ENCODE data around the gene C7orf57.
A peak's percentile ranks its signal among the peaks of the same experiment; 100 is the strongest.

C7orf57 gene

GRCh38 chr7:48004638-48005037 is 30.7 kb upstream of the C7orf57 start:
- FAIRE-seq = peak; percentile 67
- no peak for TF ChIP-seq POLR2AphosphoS5 (IDR thresholded peaks at IDR 0.05; ENCODE audit: low read depth, low read length)
- no peak for TF ChIP-seq POU2F2 (IDR thresholded peaks at IDR 0.05; ENCODE audit: low read depth, low read length)
- no peak for TF ChIP-seq PAX5 (IDR thresholded peaks at IDR 0.05; ENCODE audit: insufficient read depth, low read length, severe bottlenecking)
- TF ChIP-seq SPI1 (IDR thresholded peaks at IDR 0.05; ENCODE audit: low read depth, low read length) = no peak
- no peak for TF ChIP-seq TAF1 (IDR thresholded peaks at IDR 0.05; ENCODE audit: low read depth, low read length)
- no peak for TF ChIP-seq POLR2A (IDR thresholded peaks at IDR 0.05; ENCODE audit: low read depth, low read length)

GRCh38 chr7:48006866-48007265 is 28.5 kb upstream of the C7orf57 start:
- no peak for DNase-seq (ENCODE audit: insufficient read length, low spot score)
- no peak for TF ChIP-seq POLR2AphosphoS5 (IDR thresholded peaks at IDR 0.05; ENCODE audit: low read depth, low read length)
- no peak for TF ChIP-seq POLR2A (IDR thresholded peaks at IDR 0.05; ENCODE audit: low read depth, low read length)
- no peak for TF ChIP-seq TAF1 (IDR thresholded peaks at IDR 0.05; ENCODE audit: low read depth, low read length)
- TF ChIP-seq PAX5 (IDR thresholded peaks at IDR 0.05; ENCODE audit: insufficient read depth, low read length, severe bottlenecking) = no peak
- no peak for TF ChIP-seq POU2F2 (IDR thresholded peaks at IDR 0.05; ENCODE audit: low read depth, low read length)
- TF ChIP-seq SPI1 (IDR thresholded peaks at IDR 0.05; ENCODE audit: low read depth, low read length) = no peak
- no peak for FAIRE-seq

More at GRCh38 chr7:48004638-48005037, 30.7 kb upstream of the C7orf57 start:
- no peak for DNase-seq (ENCODE audit: insufficient read length, low spot score)

- no peak for DNase-seq (ENCODE audit: insufficient read length, low spot score)
- FAIRE-seq = no peak
- no peak for TF ChIP-seq POLR2AphosphoS5 (IDR thresholded peaks at IDR 0.05; ENCODE audit: low read depth, low read length)
- no peak for TF ChIP-seq SPI1 (IDR thresholded peaks at IDR 0.05; ENCODE audit: low read depth, low read length)
- no peak for TF ChIP-seq PAX5 (IDR thresholded peaks at IDR 0.05; ENCODE audit: insufficient read depth, low read length, severe bottlenecking)
- TF ChIP-seq POLR2A (IDR thresholded peaks at IDR 0.05; ENCODE audit: low read depth, low read length) = no peak
- no peak for TF ChIP-seq TAF1 (IDR thresholded peaks at IDR 0.05; ENCODE audit: low read depth, low read length)
- no peak for TF ChIP-seq POU2F2 (IDR thresholded peaks at IDR 0.05; ENCODE audit: low read depth, low read length)
These were observed 26.1 kb upstream of the C7orf57 start for GRCh38 chr7:48009257-48009656.

GRCh38 chr7:48009954-48010353 is 25.4 kb upstream of the C7orf57 start:
- no peak for FAIRE-seq
- DNase-seq (ENCODE audit: insufficient read length, low spot score) = no peak
- TF ChIP-seq POU2F2 (IDR thresholded peaks at IDR 0.05; ENCODE audit: low read depth, low read length) = no peak
- TF ChIP-seq POLR2A (IDR thresholded peaks at IDR 0.05; ENCODE audit: low read depth, low read length) = no peak
- TF ChIP-seq TAF1 (IDR thresholded peaks at IDR 0.05; ENCODE audit: low read depth, low read length) = no peak
- no peak for TF ChIP-seq SPI1 (IDR thresholded peaks at IDR 0.05; ENCODE audit: low read depth, low read length)
- no peak for TF ChIP-seq POLR2AphosphoS5 (IDR thresholded peaks at IDR 0.05; ENCODE audit: low read depth, low read length)
- no peak for TF ChIP-seq PAX5 (IDR thresholded peaks at IDR 0.05; ENCODE audit: insufficient read depth, low read length, severe bottlenecking)

- peak; percentile 59 for FAIRE-seq
- no peak; the same call in 1 of the 2 replicates for TF ChIP-seq SPI1 (IDR thresholded peaks at IDR 0.05; ENCODE audit: low read depth, low read length)
- TF ChIP-seq POLR2A (IDR thresholded peaks at IDR 0.05; ENCODE audit: low read depth, low read length) = no peak
- no peak for TF ChIP-seq POLR2AphosphoS5 (IDR thresholded peaks at IDR 0.05; ENCODE audit: low read depth, low read length)
- no peak for TF ChIP-seq PAX5 (IDR thresholded peaks at IDR 0.05; ENCODE audit: insufficient read depth, low read length, severe bottlenecking)
- no peak for TF ChIP-seq TAF1 (IDR thresholded peaks at IDR 0.05; ENCODE audit: low read depth, low read length)
- TF ChIP-seq POU2F2 (IDR thresholded peaks at IDR 0.05; ENCODE audit: low read depth, low read length) = no peak
- no peak for DNase-seq (ENCODE audit: insufficient read length, low spot score)
These were observed 24.0 kb upstream of the C7orf57 start for GRCh38 chr7:48011323-48011722.

GRCh38 chr7:48011951-48012350 is 23.4 kb upstream of the C7orf57 start:
- TF ChIP-seq POLR2A (IDR thresholded peaks at IDR 0.05; ENCODE audit: low read depth, low read length) (no peak), SPI1 (IDR thresholded peaks at IDR 0.05; ENCODE audit: low read depth, low read length) (no peak), POLR2AphosphoS5 (IDR thresholded peaks at IDR 0.05; ENCODE audit: low read depth, low read length) (no peak), POU2F2 (IDR thresholded peaks at IDR 0.05; ENCODE audit: low read depth, low read length) (no peak), PAX5 (IDR thresholded peaks at IDR 0.05; ENCODE audit: insufficient read depth, low read length, severe bottlenecking) (no peak), TAF1 (IDR thresholded peaks at IDR 0.05; ENCODE audit: low read depth, low read length) (no peak)
- FAIRE-seq (peak; percentile 13), DNase-seq (ENCODE audit: insufficient read length, low spot score) (no peak)

- no peak for FAIRE-seq
- TF ChIP-seq TAF1 (IDR thresholded peaks at IDR 0.05; ENCODE audit: low read depth, low read length) (no peak), POLR2A (IDR thresholded peaks at IDR 0.05; ENCODE audit: low read depth, low read length) (no peak), SPI1 (IDR thresholded peaks at IDR 0.05; ENCODE audit: low read depth, low read length) (no peak), PAX5 (IDR thresholded peaks at IDR 0.05; ENCODE audit: insufficient read depth, low read length, severe bottlenecking) (no peak), POU2F2 (IDR thresholded peaks at IDR 0.05; ENCODE audit: low read depth, low read length) (no peak), POLR2AphosphoS5 (IDR thresholded peaks at IDR 0.05; ENCODE audit: low read depth, low read length) (no peak)
- no peak for DNase-seq (ENCODE audit: insufficient read length, low spot score)
These were observed 18.7 kb upstream of the C7orf57 start for GRCh38 chr7:48016641-48017040.

GRCh38 chr7:48017674-48018073 is 17.7 kb upstream of the C7orf57 start:
- FAIRE-seq (no peak), DNase-seq (ENCODE audit: insufficient read length, low spot score) (no peak)
- TF ChIP-seq POLR2A (IDR thresholded peaks at IDR 0.05; ENCODE audit: low read depth, low read length) (no peak), POU2F2 (IDR thresholded peaks at IDR 0.05; ENCODE audit: low read depth, low read length) (no peak), SPI1 (IDR thresholded peaks at IDR 0.05; ENCODE audit: low read depth, low read length) (no peak), TAF1 (IDR thresholded peaks at IDR 0.05; ENCODE audit: low read depth, low read length) (no peak), PAX5 (IDR thresholded peaks at IDR 0.05; ENCODE audit: insufficient read depth, low read length, severe bottlenecking) (no peak), POLR2AphosphoS5 (IDR thresholded peaks at IDR 0.05; ENCODE audit: low read depth, low read length) (no peak)

- no peak for FAIRE-seq
- DNase-seq (ENCODE audit: insufficient read length, low spot score) = no peak
- TF ChIP-seq POU2F2 (IDR thresholded peaks at IDR 0.05; ENCODE audit: low read depth, low read length) = no peak
- no peak for TF ChIP-seq POLR2AphosphoS5 (IDR thresholded peaks at IDR 0.05; ENCODE audit: low read depth, low read length)
- TF ChIP-seq SPI1 (IDR thresholded peaks at IDR 0.05; ENCODE audit: low read depth, low read length) = no peak
- no peak for TF ChIP-seq POLR2A (IDR thresholded peaks at IDR 0.05; ENCODE audit: low read depth, low read length)
- TF ChIP-seq PAX5 (IDR thresholded peaks at IDR 0.05; ENCODE audit: insufficient read depth, low read length, severe bottlenecking) = no peak
- TF ChIP-seq TAF1 (IDR thresholded peaks at IDR 0.05; ENCODE audit: low read depth, low read length) = no peak
These were observed 9.7 kb upstream of the C7orf57 start for GRCh38 chr7:48025624-48026023.

- FAIRE-seq = no peak
- DNase-seq (ENCODE audit: insufficient read length, low spot score) = no peak
- TF ChIP-seq POU2F2 (IDR thresholded peaks at IDR 0.05; ENCODE audit: low read depth, low read length) = no peak
- no peak for TF ChIP-seq TAF1 (IDR thresholded peaks at IDR 0.05; ENCODE audit: low read depth, low read length)
- no peak for TF ChIP-seq POLR2A (IDR thresholded peaks at IDR 0.05; ENCODE audit: low read depth, low read length)
- no peak for TF ChIP-seq PAX5 (IDR thresholded peaks at IDR 0.05; ENCODE audit: insufficient read depth, low read length, severe bottlenecking)
- TF ChIP-seq POLR2AphosphoS5 (IDR thresholded peaks at IDR 0.05; ENCODE audit: low read depth, low read length) = no peak
- no peak for TF ChIP-seq SPI1 (IDR thresholded peaks at IDR 0.05; ENCODE audit: low read depth, low read length)
These were observed 6.4 kb upstream of the C7orf57 start, which contains the start of gene SUN3 for GRCh38 chr7:48028938-48029337. Gene SUN3 (minus strand): TSS chr7:48029107. CDS start chr7:48028938, 169 bp downstream.

Data from GM12891 (cell line).